GM12864 (cell line): ENCODE data around the gene NRCAM.

ENCODE experiments used
- DNase-seq: peaks from one replicate; pipeline ENCODE4 v3.0.0-alpha.2; 2011; ENCODE audit warnings: low read depth
- H3K4me3 ChIP-seq: 2 replicates; pipeline ENCODE4 v1.5.1; 2011; ENCODE audit warnings: mild to moderate bottlenecking, low read depth, low read length, control low read depth
- CTCF ChIP-seq: IDR thresholded peaks from 2 replicates; pipeline ENCODE4 v1.5.1; 2011; ENCODE audit warnings: low read depth, mild to moderate bottlenecking, moderate library complexity, low read length, control low read depth, inconsistent platforms; ENCODE audit errors: missing control alignments

NRCAM gene

GRCh38 chr7:108442039-108442568, 14.1 kb downstream of the NRCAM start:
- DNase-seq = no peak
- TF ChIP-seq CTCF = no peak
- no peak overlapping the region for H3K4me3 ChIP-seq

DNA sequence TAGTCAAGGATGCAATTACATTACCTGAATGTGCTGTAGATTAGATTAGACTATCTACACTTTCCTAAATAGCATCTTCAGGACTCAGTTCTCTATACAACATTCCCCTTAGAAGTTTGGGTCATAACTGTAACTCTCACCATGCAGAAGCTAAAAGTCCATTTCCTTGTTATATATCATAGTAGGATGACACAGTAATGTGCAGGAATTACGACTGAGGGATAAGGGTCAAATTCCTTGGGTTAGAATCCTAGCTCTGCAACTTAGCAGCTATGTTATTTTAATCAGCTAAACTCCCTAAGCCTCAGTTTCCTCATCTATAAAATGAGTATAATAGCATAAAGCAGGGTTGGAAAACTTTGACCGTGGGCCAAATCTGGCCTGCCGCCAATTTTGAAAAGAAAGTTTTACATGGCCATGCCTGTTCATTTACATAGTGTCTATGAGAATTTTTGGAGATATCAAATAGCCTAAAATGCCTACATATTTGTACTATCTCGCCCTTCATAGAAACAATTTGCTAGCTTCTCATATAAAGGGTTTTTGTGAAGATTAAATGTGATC, 14.8 kb downstream of the NRCAM start:
- no peak overlapping the region for H3K4me3 ChIP-seq
- no peak for DNase-seq
- TF ChIP-seq CTCF = no peak

GRCh38 chr7:108440613-108441012, 15.6 kb downstream of the NRCAM start:
- H3K4me3 ChIP-seq = no peak overlapping the region
- no peak for TF ChIP-seq CTCF
- DNase-seq = no peak

GRCh38 chr7:108436906-108437305, 19.3 kb downstream of the NRCAM start:
- DNase-seq = no peak
- H3K4me3 ChIP-seq = no peak overlapping the region
- no peak for TF ChIP-seq CTCF

DNA sequence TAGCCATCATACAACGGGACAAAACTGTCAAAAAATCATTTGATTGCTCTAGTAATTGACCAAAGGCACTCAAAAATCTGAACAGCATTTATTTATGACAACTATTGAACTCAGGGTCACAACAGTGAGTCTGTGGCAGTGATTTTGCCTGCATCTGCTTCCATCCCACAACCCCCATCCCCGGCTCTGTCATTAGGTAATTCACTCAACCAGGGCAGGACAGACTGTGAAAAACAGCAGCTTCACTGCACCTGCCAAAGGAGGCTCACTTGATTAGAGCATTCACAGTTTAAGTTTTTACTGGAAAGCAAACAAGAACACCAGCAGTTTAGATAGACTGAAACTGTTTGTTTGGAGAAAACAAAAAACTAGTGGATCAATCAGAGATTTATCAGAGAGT, 22.2 kb downstream of the NRCAM start:
- no peak for DNase-seq
- no peak for TF ChIP-seq CTCF
- H3K4me3 ChIP-seq = no peak overlapping the region

- TF ChIP-seq CTCF = no peak
- no peak overlapping the region for H3K4me3 ChIP-seq
- DNase-seq = no peak
These were observed 25.1 kb downstream of the NRCAM start for GRCh38 chr7:108431099-108431498.

DNA sequence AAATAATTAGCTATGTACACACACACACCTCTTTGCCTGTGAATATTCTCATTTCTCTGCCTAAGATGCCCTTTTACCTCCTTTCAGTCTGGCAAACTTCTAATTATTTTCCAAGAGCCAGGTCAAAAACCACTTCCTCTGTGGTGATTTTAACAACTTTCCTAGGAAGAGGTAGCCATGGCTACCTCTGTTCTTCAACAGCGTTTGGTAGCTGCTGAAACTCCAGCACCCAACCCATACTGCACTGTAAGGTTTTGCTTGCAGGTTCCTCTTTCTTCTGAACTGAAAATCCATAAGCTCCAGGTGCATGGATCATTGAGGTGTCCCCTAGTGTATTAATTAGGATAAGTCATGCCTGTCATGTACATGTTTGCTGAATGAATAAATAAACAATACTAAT, 25.6 kb downstream of the NRCAM start:
- TF ChIP-seq CTCF = no peak
- no peak for DNase-seq
- H3K4me3 ChIP-seq = no peak overlapping the region
